SK-N-SH (cell line): ENCODE results near the gene SYNJ2. TPM values are rescaled to one million over a fixed set of nuclear protein-coding genes. Genes with fewer than 3 reads are reported as not detected.

ENCODE experiments used
- CTCF ChIA-PET: fragments of 300-600, 350-600 bp; formaldehyde crosslinking; extraction: SDS; loops from one replicate; lab custom pipeline; 2021; lab: Yijun Ruan, JAX
- POLR2A ChIA-PET: fragments of 350-600 bp; sonication (Branson Sonifier 250); formaldehyde crosslinking; extraction: SDS; loops from one replicate; lab custom pipeline; 2020; ENCODE audit warnings: antibody characterized with exemption, inconsistent platforms; lab: Yijun Ruan, JAX
- DNase-seq: peaks from one replicate; pipeline ENCODE4 v3.0.0; 2012
- H2AFZ ChIP-seq: fragments of 200-600 bp; sonication (generic); 2 replicates; pipeline ENCODE4 v1.8.1; 2016; ENCODE audit warnings: antibody characterized with exemption, mild to moderate bottlenecking, low read depth
- H3F3A ChIP-seq: fragments of 200-600 bp; sonication (generic); replicated peaks from 2 replicates; pipeline ENCODE3; 2016; ENCODE audit warnings: antibody characterized with exemption, mild to moderate bottlenecking; ENCODE audit not compliant: insufficient read depth
- H3K27ac ChIP-seq, 2 experiments: fragments of 200-500 bp in 1 of 2; fragments of 200-600 bp in 1 of 2; sonication (Bioruptor generic) in 1 of 2; sonication (generic), shearing (Covaris generic) in 1 of 2; 2 replicates each; pipeline versions ENCODE4 v1.5.1 to v1.6.1; 2014 to 2016; ENCODE audit warnings: low read depth in 2 of 2, inconsistent platforms in 1 of 2, low read length in 1 of 2, mild to moderate bottlenecking in 1 of 2, mixed read lengths in 1 of 2
- H3K27me3 ChIP-seq: fragments of 200-600 bp; sonication (generic), shearing (Covaris generic); 2 replicates; pipeline ENCODE4 v1.6.1; 2016; ENCODE audit warnings: mixed run types; ENCODE audit not compliant: insufficient read depth
- H3K36me3 ChIP-seq, 2 experiments: fragments of 200-500 bp in 1 of 2; fragments of 200-600 bp in 1 of 2; sonication (Bioruptor generic) in 1 of 2; sonication (generic) in 1 of 2; replicated peaks in 1 of 2; 2 replicates each; pipeline versions ENCODE3 to v1.5.1; 2014 to 2016; ENCODE audit warnings: low read length in 1 of 2, mild to moderate bottlenecking in 1 of 2; ENCODE audit not compliant: insufficient read depth in 2 of 2, control insufficient read depth in 1 of 2
- H3K4me1 ChIP-seq, 2 experiments: fragments of 200-500 bp in 1 of 2; fragments of 200-600 bp in 1 of 2; sonication (Bioruptor generic) in 1 of 2; sonication (generic), shearing (Covaris generic) in 1 of 2; 2 replicates each; pipeline versions ENCODE4 v1.5.1 to v1.6.1; 2014 to 2016; ENCODE audit warnings: low read depth in 1 of 2, low read length in 1 of 2, mixed run types in 1 of 2; ENCODE audit not compliant: insufficient read depth in 2 of 2, control insufficient read depth in 1 of 2
- H3K4me2 ChIP-seq: fragments of 200-600 bp; sonication (generic), shearing (Covaris generic); 2 replicates; pipeline ENCODE4 v1.6.1; 2017; ENCODE audit warnings: mixed run types
- H3K4me3 ChIP-seq, 2 experiments: fragments of 200-500 bp in 1 of 2; fragments of 200-600 bp in 1 of 2; sonication (Bioruptor generic) in 1 of 2; sonication (generic), shearing (Covaris generic) in 1 of 2; 2 replicates each; pipeline versions ENCODE4 v1.5.1 to v1.8.1; 2014 to 2016; ENCODE audit warnings: low read depth in 2 of 2, inconsistent platforms in 1 of 2, low read length in 1 of 2, mild to moderate bottlenecking in 1 of 2, mixed read lengths in 1 of 2, moderate library complexity in 1 of 2
- H3K79me2 ChIP-seq: fragments of 200-600 bp; sonication (generic); 2 replicates; pipeline ENCODE4 v1.8.1; 2017; ENCODE audit warnings: mild to moderate bottlenecking; ENCODE audit not compliant: insufficient read depth
- H3K9ac ChIP-seq: fragments of 200-600 bp; sonication (generic); 2 replicates; pipeline ENCODE4 v1.6.1; 2017; ENCODE audit warnings: mixed run types
- H3K9me2 ChIP-seq: fragments of 200-600 bp; sonication (generic); 2 replicates; pipeline ENCODE4 v1.6.1; 2017; ENCODE audit warnings: mixed run types
- H3K9me3 ChIP-seq: fragments of 200-600 bp; sonication (generic); 2 replicates; pipeline ENCODE4 v1.6.1; 2017; ENCODE audit warnings: mixed run types, mild to moderate bottlenecking, moderate library complexity
- H4K20me1 ChIP-seq: fragments of 200-600 bp; sonication (generic); 2 replicates; pipeline ENCODE4 v1.6.1; 2017; ENCODE audit warnings: mild to moderate bottlenecking, mixed run types; ENCODE audit not compliant: insufficient read depth
- EP300 ChIP-seq, 2 experiments: IDR thresholded peaks; 2 replicates each; pipeline versions ENCODE4 v1.4.0 to v1.6.1; 2012; ENCODE audit warnings: borderline replicate concordance in 1 of 2, low read depth in 1 of 2, low read length in 1 of 2
- FOXM1 ChIP-seq: IDR thresholded peaks from 2 replicates; pipeline ENCODE4 v1.4.0; 2012; ENCODE audit warnings: low read depth, mild to moderate bottlenecking
- MXI1 ChIP-seq: IDR thresholded peaks from 2 replicates; pipeline ENCODE4 v1.6.1; 2012; ENCODE audit warnings: mild to moderate bottlenecking, low read depth, low read length, improper control_type of control experiment
- NFIC ChIP-seq: IDR thresholded peaks from 2 replicates; pipeline ENCODE4 v1.4.0; 2012; ENCODE audit warnings: borderline replicate concordance
- POLR2AphosphoS5 ChIP-seq: IDR thresholded peaks from 2 replicates; pipeline ENCODE4 v1.6.1; 2012; ENCODE audit warnings: low read depth, low read length
- RCOR1 ChIP-seq: fragments of 150-350 bp; IDR thresholded peaks from 2 replicates; pipeline ENCODE4 v1.6.1; 2017; ENCODE audit warnings: antibody characterized with exemption, low read length
- SIN3A ChIP-seq: IDR thresholded peaks from 2 replicates; pipeline ENCODE4 v1.6.1; 2012; ENCODE audit warnings: low read depth, mild to moderate bottlenecking, low read length, moderate library complexity, borderline replicate concordance
- SMC3 ChIP-seq: IDR thresholded peaks from 2 replicates; pipeline ENCODE4 v1.6.1; 2012; ENCODE audit warnings: low read depth, low read length, improper control_type of control experiment
- TAF1 ChIP-seq: IDR thresholded peaks from 2 replicates; pipeline ENCODE4 v1.6.1; 2012; ENCODE audit warnings: low read depth, mild to moderate bottlenecking, low read length, moderate library complexity, borderline replicate concordance
- TCF12 ChIP-seq: IDR thresholded peaks from 2 replicates; pipeline ENCODE4 v1.4.0; 2012
- YY1 ChIP-seq: IDR thresholded peaks from 2 replicates; pipeline ENCODE4 v1.4.0; 2012; ENCODE audit warnings: low read depth, mild to moderate bottlenecking
- WGBS: methylation state at CpG from one replicate; pipeline ENCODE4 v1.1.6; 2017; ENCODE audit warnings: low lambda C conversion rate; 5-methylcytosine and 5-hydroxymethylcytosine counted together
- polyA plus RNA-seq, 3 experiments: library from polyadenylated mRNA; depleted of rRNA; stranded (reverse); fragments of >200 nt; gene quantifications; 2 replicates each; pipeline ENCODE4 v1.2.3, GENCODE V29; 2012
- TF ChIP-seq, protein P1 (sequence below): IDR thresholded peaks from 2 replicates; pipeline ENCODE4 v1.6.1; 2012; ENCODE audit warnings: mild to moderate bottlenecking, low read depth, low read length, moderate library complexity
- TF ChIP-seq, protein P2 (sequence below): IDR thresholded peaks from 2 replicates; pipeline ENCODE4 v1.4.0; 2012; ENCODE audit warnings: low read depth, borderline replicate concordance

SYNJ2 gene
- polyA plus RNA-seq, 1 of the 3 experiments (the other 2 are of a cell fraction), result 40.0 TPM

GRCh38 chr6:158086054-158086503, 104.4 kb downstream of the SYNJ2 start:
- no peak overlapping the region for H3K9ac ChIP-seq
- no peak for DNase-seq
- no peak overlapping the region for H3K4me3 ChIP-seq
- H3K27ac ChIP-seq, result peak overlapping the region in 1 of 2 experiments; percentile 14; a peak in 1 of 4 replicates
- peaks cover 4% of the 10 kb centered on the region for H3F3A ChIP-seq
- WGBS, result 57% methylated on average over 1 of the region's 2 CpGs
- no peaks in the 10 kb centered on the region for H3K9me3 ChIP-seq
- H3K4me1 ChIP-seq, result no peaks in the 10 kb centered on the region
- no peak overlapping the region for H3K4me2 ChIP-seq
- ChIA-PET CTCF (interaction anchor here (2.9 to 3.2 kb wide), 2 partner anchors 13 to 14 kb away, joined by 16 to 19 read pairs; no protein-coding TSS in a partner anchor), POLR2A (no interaction called here)
- no peaks in the 10 kb centered on the region; the same call in 1 of the 2 replicates for H3K79me2 ChIP-seq
- peaks cover 37 to 83% of the 10 kb centered on the region in 2 experiments for H3K36me3 ChIP-seq
- no peak overlapping the region for H2AFZ ChIP-seq
- H3K27me3 ChIP-seq, result no peaks in the 10 kb centered on the region
- H3K9me2 ChIP-seq, result no peaks in the 10 kb centered on the region
- TF ChIP-seq YY1 (no peak), NFIC (no peak), FOXM1 (no peak), SMC3 (no peak), POLR2AphosphoS5 (no peak), TCF12 (0 out of 2 replicates have a peak, but pooled peaks have one; percentile 19)
- no peaks in the 10 kb centered on the region for H4K20me1 ChIP-seq

DNA sequence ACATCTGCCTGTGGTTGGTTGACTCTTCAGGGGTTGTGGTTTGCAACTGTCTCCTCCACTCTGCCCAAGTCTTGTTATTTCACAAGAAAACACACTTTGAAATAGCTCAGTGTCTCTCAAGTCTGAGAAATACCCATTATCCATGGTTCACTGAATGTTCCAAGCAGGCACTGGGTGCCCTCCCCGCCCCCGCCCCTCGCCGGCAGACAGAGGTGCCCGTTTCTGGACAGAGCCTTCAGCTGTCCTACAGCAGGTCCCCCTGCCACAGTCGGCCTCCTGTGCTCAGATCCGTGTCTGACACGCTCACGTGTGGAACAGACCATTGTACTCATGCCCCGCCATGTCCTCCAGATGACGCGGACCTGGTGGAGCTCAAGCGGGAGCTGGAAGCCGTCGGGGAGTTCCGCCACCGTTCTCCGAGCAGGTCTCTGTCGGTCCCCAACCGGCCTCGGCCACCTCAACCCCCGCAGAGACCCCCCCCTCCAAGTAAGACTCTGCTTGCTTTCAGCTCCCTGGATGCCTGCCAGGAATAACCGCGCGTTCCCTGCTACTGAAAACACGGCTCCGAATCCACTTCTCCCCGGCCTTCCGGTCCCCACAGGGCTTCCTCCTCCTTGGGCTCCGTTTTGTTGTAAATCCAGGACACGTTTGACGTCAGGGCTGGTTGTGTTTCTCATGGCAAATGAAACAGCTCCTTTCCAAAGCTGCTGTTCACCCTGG, 105.0 kb downstream of the SYNJ2 start:
- no peaks in the 10 kb centered on the region for H3K9me3 ChIP-seq
- no peaks in the 10 kb centered on the region; the same call in 1 of the 2 replicates for H3K79me2 ChIP-seq
- no peak overlapping the region for H2AFZ ChIP-seq
- CTCF ChIA-PET, result interaction anchor here (1.5 to 2.9 kb wide), 2 partner anchors 14 to 45 kb away, joined by 6 to 16 read pairs; no protein-coding TSS in a partner anchor
- DNase-seq, result peak; percentile 26
- no peak for TF ChIP-seq SIN3A
- H3K4me1 ChIP-seq, result no peaks in the 10 kb centered on the region
- H3K4me2 ChIP-seq, result no peak overlapping the region
- no peaks in the 10 kb centered on the region for H3K27me3 ChIP-seq
- H3K36me3 ChIP-seq, result peaks cover 33 to 83% of the 10 kb centered on the region in 2 experiments
- no peaks in the 10 kb centered on the region for H3K9me2 ChIP-seq
- H3K4me3 ChIP-seq, result no peak overlapping the region
- no peaks in the 10 kb centered on the region for H4K20me1 ChIP-seq
- no peak overlapping the region for H3K9ac ChIP-seq
- peak overlapping the region in 1 of 2 experiments; percentile 14; a peak in 1 of 4 replicates for H3K27ac ChIP-seq
- POLR2A ChIA-PET, result no interaction called here
- 92% methylated on average over 32 of the region's 32 CpGs for WGBS
- peaks cover 4% of the 10 kb centered on the region for H3F3A ChIP-seq

- WGBS, result 98% methylated on average over 14 of the region's 14 CpGs
- Histone ChIP-seq H3K9me3 (no peaks in the 10 kb centered on the region), H3K4me2 (no peak overlapping the region), H3K36me3 (peaks cover 33 to 87% of the 10 kb centered on the region in 2 experiments), H3K27me3 (no peaks in the 10 kb centered on the region), H3K4me1 (no peaks in the 10 kb centered on the region), H3F3A (peaks cover 4% of the 10 kb centered on the region), H3K79me2 (no peaks in the 10 kb centered on the region; the same call in 1 of the 2 replicates), H3K9me2 (no peaks in the 10 kb centered on the region), H3K27ac (no peak overlapping the region)
- TF ChIP-seq, protein P1, sequence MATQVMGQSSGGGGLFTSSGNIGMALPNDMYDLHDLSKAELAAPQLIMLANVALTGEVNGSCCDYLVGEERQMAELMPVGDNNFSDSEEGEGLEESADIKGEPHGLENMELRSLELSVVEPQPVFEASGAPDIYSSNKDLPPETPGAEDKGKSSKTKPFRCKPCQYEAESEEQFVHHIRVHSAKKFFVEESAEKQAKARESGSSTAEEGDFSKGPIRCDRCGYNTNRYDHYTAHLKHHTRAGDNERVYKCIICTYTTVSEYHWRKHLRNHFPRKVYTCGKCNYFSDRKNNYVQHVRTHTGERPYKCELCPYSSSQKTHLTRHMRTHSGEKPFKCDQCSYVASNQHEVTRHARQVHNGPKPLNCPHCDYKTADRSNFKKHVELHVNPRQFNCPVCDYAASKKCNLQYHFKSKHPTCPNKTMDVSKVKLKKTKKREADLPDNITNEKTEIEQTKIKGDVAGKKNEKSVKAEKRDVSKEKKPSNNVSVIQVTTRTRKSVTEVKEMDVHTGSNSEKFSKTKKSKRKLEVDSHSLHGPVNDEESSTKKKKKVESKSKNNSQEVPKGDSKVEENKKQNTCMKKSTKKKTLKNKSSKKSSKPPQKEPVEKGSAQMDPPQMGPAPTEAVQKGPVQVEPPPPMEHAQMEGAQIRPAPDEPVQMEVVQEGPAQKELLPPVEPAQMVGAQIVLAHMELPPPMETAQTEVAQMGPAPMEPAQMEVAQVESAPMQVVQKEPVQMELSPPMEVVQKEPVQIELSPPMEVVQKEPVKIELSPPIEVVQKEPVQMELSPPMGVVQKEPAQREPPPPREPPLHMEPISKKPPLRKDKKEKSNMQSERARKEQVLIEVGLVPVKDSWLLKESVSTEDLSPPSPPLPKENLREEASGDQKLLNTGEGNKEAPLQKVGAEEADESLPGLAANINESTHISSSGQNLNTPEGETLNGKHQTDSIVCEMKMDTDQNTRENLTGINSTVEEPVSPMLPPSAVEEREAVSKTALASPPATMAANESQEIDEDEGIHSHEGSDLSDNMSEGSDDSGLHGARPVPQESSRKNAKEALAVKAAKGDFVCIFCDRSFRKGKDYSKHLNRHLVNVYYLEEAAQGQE, result no peak
- TF ChIP-seq MXI1 (no peak), EP300 (IDR thresholded peaks at IDR 0.05; ENCODE audit: borderline replicate concordance in 1 of 2, low read depth in 1 of 2, low read length in 1 of 2) (no peak), TAF1 (no peak), RCOR1 (no peak)
- TF ChIP-seq, protein P2, sequence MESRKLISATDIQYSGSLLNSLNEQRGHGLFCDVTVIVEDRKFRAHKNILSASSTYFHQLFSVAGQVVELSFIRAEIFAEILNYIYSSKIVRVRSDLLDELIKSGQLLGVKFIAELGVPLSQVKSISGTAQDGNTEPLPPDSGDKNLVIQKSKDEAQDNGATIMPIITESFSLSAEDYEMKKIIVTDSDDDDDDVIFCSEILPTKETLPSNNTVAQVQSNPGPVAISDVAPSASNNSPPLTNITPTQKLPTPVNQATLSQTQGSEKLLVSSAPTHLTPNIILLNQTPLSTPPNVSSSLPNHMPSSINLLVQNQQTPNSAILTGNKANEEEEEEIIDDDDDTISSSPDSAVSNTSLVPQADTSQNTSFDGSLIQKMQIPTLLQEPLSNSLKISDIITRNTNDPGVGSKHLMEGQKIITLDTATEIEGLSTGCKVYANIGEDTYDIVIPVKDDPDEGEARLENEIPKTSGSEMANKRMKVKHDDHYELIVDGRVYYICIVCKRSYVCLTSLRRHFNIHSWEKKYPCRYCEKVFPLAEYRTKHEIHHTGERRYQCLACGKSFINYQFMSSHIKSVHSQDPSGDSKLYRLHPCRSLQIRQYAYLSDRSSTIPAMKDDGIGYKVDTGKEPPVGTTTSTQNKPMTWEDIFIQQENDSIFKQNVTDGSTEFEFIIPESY, result no peak
- TF ChIP-seq, all 33 proteins: peak for 0
- DNase-seq, result peak; percentile 16
- no peak overlapping the region for H3K4me3 ChIP-seq
- no peak overlapping the region for H3K9ac ChIP-seq
- no peaks in the 10 kb centered on the region for H4K20me1 ChIP-seq
- no peak overlapping the region for H2AFZ ChIP-seq
- CTCF ChIA-PET, result interaction anchor here (1.5 to 2.9 kb wide), 2 partner anchors 15 to 45 kb away, joined by 6 to 16 read pairs; no protein-coding TSS in a partner anchor
- POLR2A ChIA-PET, result no interaction called here
Measured at GRCh38 chr6:158087224-158087867, 105.7 kb downstream of the SYNJ2 start.
